Body of pancreas (tissue), 4 donors: Measurements from ENCODE around the gene WNT11.

Source experiments
- CTCF ChIP-seq, 7 experiments: fragments of 450-650 bp in 4 of 7; fragments of 200-600 bp in 3 of 7; sonication (generic) in 3 of 7; IDR thresholded peaks; one replicate each; pipeline ENCODE4 v1.5.1; 2016 to 2019; ENCODE audit warnings: antibody characterized with exemption in 7 of 7
- POLR2A ChIP-seq, 3 donors: fragments of 450-650 bp; IDR thresholded peaks; one replicate each; pipeline ENCODE4 v1.6.1; 2016; ENCODE audit warnings: antibody characterized with exemption in 3 of 3, mild to moderate bottlenecking in 2 of 3

GRCh38 chr11:76225122-76225611 is 18.9 kb upstream of the WNT11 start:
- TF ChIP-seq CTCF (IDR thresholded peaks at IDR 0.05): no peak
- TF ChIP-seq POLR2A (IDR thresholded peaks at IDR 0.05): no peak
